NCI-H446 treated with DMSO at 0.1 percent for 48 hours (cell line): ENCODE data around the gene OR2T27.
"Not testable (repeated sequence)": the region's sequence is repeated elsewhere in the genome, so short reads cannot be mapped to it uniquely, and the experiment has no call there.

Experiments used
- DNase-seq: peaks from one replicate; lab custom pipeline; 2025; lab: John Stamatoyannopoulos, UW

The OR2T27 gene, protein sequence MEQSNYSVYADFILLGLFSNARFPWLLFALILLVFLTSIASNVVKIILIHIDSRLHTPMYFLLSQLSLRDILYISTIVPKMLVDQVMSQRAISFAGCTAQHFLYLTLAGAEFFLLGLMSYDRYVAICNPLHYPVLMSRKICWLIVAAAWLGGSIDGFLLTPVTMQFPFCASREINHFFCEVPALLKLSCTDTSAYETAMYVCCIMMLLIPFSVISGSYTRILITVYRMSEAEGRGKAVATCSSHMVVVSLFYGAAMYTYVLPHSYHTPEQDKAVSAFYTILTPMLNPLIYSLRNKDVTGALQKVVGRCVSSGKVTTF

DNA sequence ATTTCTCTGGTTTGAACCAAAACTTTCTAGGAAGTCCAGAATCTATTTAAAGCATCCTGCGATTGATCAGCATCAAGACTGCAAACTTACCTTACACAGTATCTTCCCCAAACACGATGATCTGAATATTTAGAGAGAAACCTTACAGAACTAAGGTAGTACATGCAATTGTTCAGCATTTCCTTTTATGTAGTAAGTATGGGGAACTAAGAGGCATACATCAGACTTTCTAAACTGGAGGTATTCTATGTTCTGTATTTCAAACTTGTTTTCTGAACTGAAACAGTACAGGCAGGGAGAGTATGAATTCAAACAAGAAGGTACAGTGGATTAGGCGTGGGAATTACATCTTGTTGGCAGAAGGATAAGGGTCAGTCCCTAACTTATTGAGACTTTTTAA lies at the start of gene OR2T27:
OR2T27 (minus strand) TSS at position 175 of the 400 bp plus-strand sequence. CDS start 4,644 bp downstream, outside the sequence.
- not testable (repeated sequence) for DNase-seq

DNA sequence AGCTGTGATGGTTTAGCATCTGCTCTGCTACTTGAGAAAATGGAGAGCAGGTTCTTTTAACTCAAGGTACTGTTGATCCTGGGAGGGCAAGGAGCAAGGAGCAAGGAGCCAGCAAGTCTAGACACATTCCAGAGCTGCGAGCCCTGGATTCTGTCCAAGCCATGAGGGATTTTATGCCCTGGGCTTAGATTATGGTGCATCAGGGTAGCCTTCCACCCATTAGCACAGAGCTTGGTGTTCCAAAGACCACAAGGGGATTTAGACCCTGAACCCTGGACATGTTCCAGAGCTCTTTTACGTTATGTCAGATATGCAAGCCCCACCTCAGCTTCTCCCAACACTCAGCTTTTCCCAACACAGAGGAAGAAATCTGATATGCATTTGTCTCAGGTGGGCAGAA lies 49.3 kb upstream of the OR2T27 start:
- no peak for DNase-seq

DNA sequence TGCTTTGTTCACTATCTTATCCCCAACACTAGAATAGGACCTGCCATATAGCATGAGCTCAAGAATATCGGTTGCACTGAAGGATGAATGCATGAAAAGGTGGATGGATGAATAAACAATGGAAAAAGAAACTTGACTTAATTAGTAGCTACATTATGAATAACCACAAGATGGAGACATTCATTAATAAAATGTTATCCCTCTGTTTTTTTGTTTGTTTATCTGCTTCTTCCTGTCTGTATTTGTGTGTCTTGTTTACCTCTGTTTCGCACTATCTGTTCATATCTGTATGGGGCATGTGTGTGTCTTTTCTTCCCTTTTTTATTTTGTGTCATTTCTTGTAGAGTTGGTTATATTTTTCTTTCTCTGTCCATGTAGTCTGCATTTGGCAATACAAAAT lies 48.3 kb upstream of the OR2T27 start:
- DNase-seq = no peak

DNA sequence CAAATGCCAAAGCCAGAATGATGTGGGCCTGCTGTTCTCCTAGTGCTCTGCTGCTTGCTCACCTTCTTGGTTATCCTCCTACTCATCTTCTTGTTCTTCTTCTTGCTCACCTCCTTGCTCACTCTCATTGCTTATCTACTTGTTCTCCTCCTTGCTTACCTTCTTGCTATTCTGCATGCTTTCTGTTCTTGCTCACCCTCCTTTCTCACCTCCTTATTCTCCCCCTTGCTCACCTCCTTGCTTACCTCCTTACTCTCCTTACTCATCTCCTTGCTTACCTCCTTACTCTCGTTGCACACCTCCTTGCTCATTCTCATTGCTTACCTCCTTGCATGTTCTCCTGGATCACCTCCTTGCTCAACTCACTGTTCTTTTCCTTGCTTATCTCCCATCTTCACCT lies 47.4 kb upstream of the OR2T27 start, which contains the start of gene OR14I1:
OR14I1 (minus strand) TSS at position 53 of the 400 bp plus-strand sequence.
- no peak for DNase-seq

DNA sequence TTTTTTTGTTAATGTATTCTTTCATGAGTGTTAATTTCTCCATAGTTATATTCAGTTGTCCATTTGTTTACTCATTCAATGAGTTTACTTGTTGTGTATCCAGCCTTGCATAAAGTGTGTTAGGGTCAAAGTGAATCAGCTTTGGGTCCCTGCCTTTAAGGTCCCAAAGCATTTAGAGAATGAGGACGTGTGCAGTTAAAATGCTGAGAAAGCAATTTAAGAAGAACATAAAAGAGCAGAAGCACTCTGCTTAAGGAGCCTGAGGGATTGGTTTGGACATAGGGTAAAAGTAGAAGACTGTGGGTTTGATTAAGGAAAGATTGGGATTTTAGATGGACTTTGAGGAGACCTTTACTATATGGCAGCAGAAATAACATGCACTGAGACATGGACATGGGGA lies 43.8 kb upstream of the OR2T27 start:
- no peak for DNase-seq

DNA sequence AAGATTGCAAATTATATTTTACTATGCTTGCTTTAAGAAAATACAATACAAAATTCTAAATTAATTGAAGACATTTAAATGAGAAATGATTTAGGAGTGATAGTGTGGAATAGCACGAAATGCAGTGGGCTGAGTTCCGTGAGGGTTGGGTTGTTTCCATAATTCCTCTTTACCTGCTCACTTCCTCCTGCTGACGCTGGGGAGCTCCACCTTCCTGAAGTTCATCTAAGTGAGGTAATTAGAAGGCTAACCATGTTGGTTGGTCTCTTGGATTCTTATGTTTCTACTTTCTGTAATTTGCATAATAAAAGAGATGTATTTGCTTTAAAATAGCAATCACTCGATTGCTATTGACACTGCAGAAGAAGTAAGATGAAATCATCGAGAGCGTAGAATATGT lies 42.6 kb upstream of the OR2T27 start:
- no peak for DNase-seq

DNA sequence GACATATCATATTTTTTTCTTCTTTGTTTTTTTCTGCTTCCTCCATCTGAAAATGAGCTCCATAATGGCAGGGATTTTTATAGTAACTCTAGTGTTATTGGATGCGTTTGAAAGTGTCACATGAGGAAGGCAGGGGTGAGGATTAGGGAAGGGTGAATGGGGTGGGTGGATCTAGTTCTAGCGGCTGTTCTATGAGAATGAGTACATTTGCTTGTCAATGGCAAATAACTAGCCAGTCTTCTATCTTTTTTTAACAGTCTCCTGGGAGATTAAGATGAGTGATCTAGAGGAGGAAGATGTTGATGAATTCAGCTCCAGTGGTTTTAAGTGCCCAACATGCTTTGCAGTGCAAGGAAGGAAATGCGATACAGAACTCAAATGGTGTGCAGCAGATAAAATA lies 41.4 kb upstream of the OR2T27 start:
- no peak for DNase-seq

DNA sequence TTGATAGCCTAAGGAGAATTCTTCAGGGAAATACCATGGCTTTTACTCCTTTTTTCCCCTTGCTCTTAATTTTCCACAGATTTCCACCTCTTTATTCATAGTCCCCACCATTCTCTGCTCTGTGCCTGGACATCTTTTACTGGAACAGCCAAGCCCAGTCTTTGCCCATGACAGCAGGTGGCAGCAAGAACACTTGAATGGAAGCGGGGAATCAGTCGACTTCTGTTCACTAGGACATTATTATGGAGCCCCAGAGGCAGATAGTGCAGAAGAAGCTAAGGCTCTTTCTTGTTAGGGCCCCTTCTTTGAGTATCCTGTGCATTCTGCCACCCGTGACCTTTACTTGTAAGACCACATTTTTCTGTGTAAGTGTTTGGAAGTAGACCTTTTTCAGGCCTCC lies 40.9 kb upstream of the OR2T27 start:
- no peak for DNase-seq

DNA sequence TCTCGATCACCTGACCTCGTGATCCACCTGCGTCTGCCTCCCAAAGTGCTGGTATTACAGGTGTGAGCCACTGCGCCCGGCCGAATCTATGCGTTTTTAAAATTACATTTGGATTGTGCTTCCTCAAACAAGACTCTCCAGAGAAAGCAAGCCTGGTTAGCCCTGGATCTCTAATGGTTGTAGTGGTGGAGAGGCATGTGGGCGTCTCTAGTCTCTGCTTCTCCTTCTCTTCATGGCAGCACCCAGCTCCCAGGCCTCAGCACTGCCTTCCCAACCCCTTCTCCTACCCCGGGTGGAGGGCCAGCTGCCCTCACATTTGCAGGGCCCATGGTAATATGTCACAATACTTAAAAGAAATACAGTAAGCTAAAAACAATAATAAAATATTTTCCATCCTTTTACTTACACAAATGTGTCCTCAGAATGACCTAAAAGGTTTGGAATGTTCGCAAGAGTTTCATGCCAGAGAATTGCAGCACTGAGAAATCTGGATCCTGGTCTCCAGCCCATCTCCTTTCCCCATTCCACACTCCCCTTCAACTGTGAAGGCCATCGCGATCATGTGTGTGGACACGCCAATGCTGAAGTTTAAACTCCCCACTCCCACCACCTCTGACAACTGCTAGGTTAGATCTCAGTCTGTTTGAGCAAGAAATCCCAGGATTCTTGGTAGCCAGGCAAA lies 40.3 kb upstream of the OR2T27 start:
- DNase-seq = no peak

DNA sequence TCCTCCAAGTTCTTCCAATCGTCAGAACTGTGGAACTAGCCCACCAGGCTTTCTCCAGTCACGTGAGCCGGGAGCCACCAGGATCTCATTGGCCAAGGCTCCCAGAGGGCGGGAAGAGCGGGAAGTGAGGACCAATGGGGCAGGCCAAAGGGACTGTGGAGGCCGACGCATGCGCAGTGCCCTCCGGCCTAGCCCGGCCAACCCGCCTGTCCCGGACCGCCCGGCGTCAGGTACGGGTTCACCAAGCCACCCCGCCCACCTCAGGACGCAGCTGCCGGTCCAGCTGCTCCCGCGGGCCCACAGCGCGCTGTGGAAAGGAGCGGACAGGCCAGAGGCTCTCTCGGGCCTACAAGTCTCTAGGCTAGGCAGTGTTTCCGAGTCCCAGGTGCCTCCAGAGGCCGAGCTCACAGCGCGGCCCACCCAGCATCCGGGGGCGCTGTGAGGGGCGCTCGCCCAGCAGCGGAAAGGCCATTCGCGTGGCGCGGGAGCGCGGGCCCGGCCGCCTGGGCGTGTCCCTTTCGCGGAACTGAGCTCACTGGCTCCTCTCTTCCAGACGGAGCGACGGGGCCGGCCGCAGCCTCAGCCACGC lies 36.3 kb upstream of the OR2T27 start:
- no peak for DNase-seq

DNA sequence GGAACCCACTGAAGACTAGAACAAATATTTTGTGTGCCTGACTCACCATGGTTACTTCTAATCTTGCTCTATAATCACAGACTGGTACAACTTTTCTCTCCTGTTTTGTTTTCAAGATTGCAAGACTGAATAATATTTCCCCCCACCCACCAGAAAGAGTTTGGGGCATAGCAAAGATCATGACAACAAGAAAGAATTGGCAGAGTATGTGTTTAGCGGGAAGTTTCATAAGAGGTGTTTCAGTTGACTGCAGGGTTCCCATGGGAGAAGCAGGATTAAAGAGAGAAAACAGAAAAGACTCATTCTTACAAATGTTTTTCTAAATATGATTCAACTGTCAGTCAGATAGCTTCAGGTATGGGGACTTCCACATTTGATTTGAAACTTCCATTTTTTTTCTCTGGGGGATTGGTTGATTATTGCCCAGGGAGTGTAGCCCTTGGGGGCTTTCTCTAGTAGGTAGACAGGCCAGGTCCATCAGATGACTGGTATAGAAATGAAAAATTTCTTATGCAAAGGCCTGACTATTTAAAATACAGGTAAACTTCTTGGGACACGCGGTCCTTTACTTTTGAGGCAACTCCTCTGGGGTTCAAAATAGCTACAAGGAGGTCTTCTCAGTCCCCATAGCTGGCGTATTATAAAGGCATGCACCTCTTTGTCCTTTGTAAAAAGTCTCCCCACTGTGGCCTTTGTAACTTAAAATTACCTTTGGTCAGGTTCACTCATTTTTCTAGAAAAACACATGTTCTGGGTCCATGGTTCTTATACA lies 33.4 kb upstream of the OR2T27 start:
- DNase-seq = no peak

DNA sequence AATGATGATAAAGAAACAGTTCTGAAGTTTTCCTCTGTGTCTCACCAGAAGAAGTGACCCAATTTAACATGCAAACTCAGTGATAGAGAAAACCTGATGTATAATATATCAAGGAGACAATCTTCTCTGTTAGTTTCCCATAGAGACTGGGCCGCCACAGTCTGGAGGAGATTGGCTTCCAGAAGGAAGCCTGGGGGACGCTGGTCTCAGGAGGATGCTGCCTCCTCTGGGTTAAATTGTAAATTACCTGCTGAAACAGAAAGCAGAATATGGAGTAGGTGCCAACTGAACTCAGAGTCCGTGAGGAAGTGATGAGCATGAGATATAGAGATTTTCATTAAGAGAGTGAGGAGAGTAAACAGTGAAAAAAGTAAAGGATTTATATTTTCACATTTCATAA lies 31.5 kb upstream of the OR2T27 start:
- DNase-seq = no peak

DNA sequence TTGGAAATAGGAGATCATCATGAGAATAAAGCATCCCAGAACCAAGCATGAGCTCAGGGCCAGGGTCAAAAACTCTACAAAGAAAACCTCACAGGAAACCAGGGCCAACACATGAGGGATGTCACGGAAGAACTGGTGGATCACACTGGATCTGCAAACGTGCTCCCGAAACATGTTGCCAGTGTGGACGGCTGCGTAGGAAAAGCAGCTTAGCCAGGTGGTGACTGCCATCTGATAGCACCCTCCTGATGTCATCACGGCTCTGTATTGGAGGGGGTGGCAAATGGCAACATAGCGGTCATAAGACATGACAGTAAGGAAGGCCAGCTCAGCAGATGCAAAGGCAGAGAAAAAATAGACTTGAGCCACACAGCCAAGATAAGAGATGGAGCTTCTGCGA lies 26.3 kb upstream of the OR2T27 start:
- no peak for DNase-seq

DNA sequence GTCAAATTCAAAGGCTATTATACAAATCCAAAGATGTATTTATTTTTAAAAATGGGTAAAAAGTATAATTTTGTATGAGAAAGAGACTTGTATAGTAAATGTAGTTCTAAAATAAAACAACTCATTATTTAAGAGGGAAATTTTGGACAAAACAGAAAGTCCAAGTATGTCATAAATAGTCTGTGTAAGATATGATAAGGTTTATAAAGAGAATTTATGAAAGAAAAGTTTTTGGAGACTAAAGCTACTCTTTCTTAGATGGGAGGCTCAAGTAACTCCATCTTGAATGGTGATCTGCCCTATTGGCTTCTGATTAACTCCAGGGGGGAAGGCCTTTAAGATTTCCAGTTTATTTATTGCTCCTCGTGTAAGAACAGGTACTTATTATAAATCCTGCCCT lies 14.7 kb upstream of the OR2T27 start:
- no peak for DNase-seq

DNA sequence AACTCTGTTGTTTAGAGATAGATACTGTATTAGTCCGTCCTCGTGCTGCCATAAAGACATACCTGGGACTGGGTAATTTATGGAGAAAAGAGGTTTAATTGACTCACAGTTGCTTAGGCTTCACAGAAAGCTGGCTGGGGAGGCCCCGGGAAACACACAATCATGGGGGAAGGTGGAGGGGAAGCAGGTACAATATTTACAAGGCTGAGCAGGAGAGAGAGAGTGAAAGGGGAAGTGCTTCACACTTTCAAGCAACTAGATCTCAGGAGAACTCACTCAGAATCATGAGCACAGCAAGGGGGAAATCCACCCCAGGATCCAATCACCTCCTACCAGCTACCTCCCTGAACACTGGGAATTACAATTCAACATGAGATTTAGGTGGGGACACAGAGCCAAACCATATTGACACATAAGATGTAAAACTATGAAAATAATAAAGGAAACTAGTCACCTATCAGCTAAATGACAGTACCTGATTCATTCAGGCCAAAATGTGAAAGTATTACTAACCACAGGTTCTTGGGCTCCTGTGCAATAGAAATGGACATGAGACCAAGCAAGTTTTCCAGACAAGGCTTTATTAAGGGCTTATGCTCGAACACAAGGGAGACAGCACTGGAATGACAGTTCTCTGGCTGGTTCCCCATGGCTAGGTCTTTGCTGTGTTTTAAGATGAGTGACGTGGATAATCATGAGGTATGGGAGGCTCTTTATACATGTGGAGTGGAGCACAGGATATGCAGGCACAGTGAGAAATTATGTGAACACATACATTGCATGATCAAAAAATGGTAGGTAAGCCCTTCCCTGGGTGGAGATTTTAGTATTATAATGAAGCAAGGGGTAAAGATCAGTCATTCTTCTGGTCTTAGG lies 8.4 kb upstream of the OR2T27 start:
- not testable (repeated sequence) for DNase-seq

DNA sequence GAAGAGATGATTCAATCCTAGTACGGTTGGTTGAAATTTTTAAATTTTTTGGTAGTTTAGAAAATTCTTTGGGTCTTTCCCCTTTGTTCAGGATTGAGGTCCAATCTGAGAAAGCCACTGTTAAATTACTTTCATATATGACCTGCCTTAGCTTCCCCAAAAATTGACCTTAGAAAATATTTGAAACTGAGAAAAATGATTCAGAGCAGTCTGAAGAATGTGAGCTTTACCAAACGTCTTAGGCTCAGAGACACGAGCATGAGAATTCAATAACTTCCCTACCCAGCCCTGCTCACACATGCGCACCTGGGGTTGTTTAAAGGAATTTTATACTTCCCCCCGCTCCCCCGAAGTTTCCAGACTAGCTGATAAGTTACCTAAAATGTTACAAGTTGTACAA lies 1.5 kb upstream of the OR2T27 start:
- DNase-seq = not testable (repeated sequence)

DNA sequence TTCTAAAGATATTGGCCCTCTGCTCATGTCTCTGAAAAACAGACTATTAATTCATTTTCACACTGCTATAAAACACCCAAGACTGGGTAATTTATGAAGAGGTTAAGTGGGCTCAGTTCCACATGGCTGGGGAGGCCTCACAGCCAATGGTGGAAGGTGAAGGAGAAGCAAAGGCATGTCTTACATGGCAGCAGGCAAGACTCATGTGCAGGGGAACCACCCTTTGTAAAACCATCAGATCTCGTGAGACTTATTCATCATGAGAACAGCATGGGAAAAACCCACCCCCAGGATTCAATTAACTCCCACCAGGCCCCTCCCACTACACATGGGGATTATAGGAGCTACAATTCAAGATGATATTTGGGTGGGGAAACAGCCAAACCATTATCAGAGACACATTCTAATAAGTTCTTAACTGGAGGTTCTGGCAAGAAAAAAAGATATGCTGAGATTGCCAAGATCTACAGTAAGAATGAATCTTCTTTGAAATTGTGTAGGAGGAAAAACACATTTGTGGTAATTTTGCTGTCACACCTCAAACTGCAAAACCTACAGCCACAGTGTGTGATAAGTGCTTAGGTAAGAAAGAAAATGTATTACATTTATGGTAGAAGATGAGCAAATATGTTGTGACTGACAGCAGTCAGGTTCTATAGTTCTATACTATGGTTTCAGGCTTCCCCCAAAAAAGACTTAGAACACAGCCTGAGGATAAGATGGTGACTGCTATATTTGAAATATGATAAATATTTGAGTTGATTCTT lies 6.4 kb downstream of the OR2T27 start:
- not testable (repeated sequence) for DNase-seq

DNA sequence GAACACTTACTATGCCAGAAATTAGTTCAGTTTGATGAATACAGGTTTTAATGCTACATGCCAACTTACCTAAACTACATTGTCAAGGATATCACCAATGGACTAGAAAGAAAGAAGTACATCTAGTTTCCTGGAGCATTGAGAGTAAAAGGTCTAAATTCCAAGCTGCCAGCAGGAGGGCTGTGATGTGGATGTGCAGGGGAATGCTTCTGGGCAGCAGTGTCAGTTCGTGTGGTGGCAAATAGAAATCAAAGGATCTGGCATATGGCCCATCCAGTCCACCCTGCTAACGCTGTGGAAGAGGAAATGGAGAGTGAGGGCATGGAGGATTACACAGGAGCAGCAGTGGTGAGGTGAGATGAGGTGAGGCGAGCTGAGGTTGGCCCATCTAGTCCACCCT lies 10.2 kb downstream of the OR2T27 start, which contains the start of gene OR2T35:
OR2T35 (minus strand) TSS at position 101 of the 400 bp plus-strand sequence. CDS start 6,020 bp downstream, outside the sequence.
- not testable (repeated sequence) for DNase-seq

DNA sequence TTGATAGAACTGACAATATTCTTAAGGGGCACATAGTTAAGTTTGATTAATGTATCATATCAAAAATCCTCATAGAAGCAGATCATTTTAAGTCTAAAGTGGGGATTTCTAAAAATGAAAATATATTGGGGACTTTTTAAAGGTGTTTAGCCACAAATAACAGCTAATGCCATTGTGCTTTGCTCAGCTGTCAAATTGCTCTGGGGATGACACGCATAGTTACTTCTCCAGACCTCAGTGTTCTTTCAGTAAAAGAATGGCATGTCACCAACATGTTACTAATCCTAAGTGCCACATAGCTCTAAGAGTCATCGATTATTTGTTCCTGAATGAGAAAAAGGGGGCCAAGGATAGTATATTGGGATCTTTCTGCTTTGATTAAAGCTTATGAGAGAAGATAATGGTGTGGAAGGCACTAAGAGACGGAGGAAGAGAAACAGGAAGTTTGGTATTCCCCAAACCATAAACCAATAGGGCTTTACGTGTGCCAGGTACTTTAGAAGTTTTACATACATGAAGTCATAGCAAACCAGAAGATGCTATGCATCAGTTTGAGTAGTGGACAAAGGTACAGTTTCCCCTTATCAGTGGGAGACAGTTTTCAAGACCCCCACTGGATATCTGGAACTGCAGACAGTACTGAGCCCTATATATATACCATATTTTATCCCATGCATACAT lies 12.2 kb downstream of the OR2T27 start:
- DNase-seq = not testable (repeated sequence)

DNA sequence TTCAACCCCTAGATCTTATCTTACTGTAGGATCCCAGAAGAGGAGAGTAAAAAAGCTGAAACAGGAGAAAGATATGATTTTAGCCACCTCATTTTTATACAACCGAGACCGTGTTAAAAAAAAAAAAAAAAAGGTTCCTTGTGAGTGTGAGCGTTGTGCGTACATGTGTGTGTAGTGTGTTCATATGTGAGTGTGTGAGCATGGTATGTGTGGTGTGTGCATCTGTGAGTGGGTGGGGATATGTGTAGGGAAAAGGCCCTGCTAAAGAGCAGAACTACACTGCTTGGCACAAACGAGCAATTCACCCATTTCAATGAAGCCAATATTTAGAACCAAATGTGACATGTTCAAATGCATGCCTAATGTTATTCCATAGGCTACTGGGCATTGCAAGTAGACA lies 13.7 kb downstream of the OR2T27 start:
- not testable (repeated sequence) for DNase-seq
